ENCODE measurements around the gene TWIST2.

TWIST2 gene

GRCh38 chr2:238912228-238912915 is 64.5 kb downstream of the TWIST2 start:
- TF ChIP-seq TCF12 (IDR thresholded peaks at IDR 0.05; ENCODE audit: low read depth) (no peak), EP300 (IDR thresholded peaks at IDR 0.05; ENCODE audit: borderline replicate concordance) (no peak), TEAD4 (IDR thresholded peaks at IDR 0.05) (no peak), RAD21 (IDR thresholded peaks at IDR 0.05; ENCODE audit: low read depth) (no peak)

GRCh38 chr2:238912916-238913875 is 65.3 kb downstream of the TWIST2 start:
- TF ChIP-seq CREB1 (IDR thresholded peaks at IDR 0.05; ENCODE audit: low read depth) (no peak), NFIC (IDR thresholded peaks at IDR 0.05) (no peak), RAD21 (IDR thresholded peaks at IDR 0.05; ENCODE audit: low read depth) (peak; percentile 13; the same call in 1 of the 2 replicates)

- no peak for TF ChIP-seq YY1 (IDR thresholded peaks at IDR 0.05; ENCODE audit: low read depth)
- no peak for TF ChIP-seq TCF12 (IDR thresholded peaks at IDR 0.05; ENCODE audit: low read depth)
- no peak for TF ChIP-seq CREB1 (IDR thresholded peaks at IDR 0.05; ENCODE audit: low read depth)
- TF ChIP-seq TEAD4 (IDR thresholded peaks at IDR 0.05) = no peak
- no peak for TF ChIP-seq TAF1 (IDR thresholded peaks at IDR 0.05; ENCODE audit: low read depth)
- no peak for TF ChIP-seq FOXM1 (IDR thresholded peaks at IDR 0.05; ENCODE audit: borderline replicate concordance, low read depth)
- TF ChIP-seq MAX (IDR thresholded peaks at IDR 0.05) = no peak
- TF ChIP-seq RAD21 (IDR thresholded peaks at IDR 0.05; ENCODE audit: low read depth) = no peak
- TF ChIP-seq EGR1 (IDR thresholded peaks at IDR 0.05) = no peak
- TF ChIP-seq ZBTB7A (IDR thresholded peaks at IDR 0.05; ENCODE audit: low read depth) = no peak
- TF ChIP-seq NFIC (IDR thresholded peaks at IDR 0.05) = no peak
- no peak for TF ChIP-seq USF1 (IDR thresholded peaks at IDR 0.05)
- TF ChIP-seq, protein P1, sequence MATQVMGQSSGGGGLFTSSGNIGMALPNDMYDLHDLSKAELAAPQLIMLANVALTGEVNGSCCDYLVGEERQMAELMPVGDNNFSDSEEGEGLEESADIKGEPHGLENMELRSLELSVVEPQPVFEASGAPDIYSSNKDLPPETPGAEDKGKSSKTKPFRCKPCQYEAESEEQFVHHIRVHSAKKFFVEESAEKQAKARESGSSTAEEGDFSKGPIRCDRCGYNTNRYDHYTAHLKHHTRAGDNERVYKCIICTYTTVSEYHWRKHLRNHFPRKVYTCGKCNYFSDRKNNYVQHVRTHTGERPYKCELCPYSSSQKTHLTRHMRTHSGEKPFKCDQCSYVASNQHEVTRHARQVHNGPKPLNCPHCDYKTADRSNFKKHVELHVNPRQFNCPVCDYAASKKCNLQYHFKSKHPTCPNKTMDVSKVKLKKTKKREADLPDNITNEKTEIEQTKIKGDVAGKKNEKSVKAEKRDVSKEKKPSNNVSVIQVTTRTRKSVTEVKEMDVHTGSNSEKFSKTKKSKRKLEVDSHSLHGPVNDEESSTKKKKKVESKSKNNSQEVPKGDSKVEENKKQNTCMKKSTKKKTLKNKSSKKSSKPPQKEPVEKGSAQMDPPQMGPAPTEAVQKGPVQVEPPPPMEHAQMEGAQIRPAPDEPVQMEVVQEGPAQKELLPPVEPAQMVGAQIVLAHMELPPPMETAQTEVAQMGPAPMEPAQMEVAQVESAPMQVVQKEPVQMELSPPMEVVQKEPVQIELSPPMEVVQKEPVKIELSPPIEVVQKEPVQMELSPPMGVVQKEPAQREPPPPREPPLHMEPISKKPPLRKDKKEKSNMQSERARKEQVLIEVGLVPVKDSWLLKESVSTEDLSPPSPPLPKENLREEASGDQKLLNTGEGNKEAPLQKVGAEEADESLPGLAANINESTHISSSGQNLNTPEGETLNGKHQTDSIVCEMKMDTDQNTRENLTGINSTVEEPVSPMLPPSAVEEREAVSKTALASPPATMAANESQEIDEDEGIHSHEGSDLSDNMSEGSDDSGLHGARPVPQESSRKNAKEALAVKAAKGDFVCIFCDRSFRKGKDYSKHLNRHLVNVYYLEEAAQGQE (IDR thresholded peaks at IDR 0.05; ENCODE audit: low read depth) = no peak
- TF ChIP-seq CEBPB (IDR thresholded peaks at IDR 0.05) = no peak
- TF ChIP-seq EP300 (IDR thresholded peaks at IDR 0.05; ENCODE audit: borderline replicate concordance) = no peak
Measured at GRCh38 chr2:238913931-238914647, 66.2 kb downstream of the TWIST2 start.

- TF ChIP-seq CREB1 (IDR thresholded peaks at IDR 0.05; ENCODE audit: low read depth) = no peak
- no peak for TF ChIP-seq RAD21 (IDR thresholded peaks at IDR 0.05; ENCODE audit: low read depth)
- no peak for TF ChIP-seq EP300 (IDR thresholded peaks at IDR 0.05; ENCODE audit: borderline replicate concordance)
Measured at GRCh38 chr2:238914648-238915015, 66.7 kb downstream of the TWIST2 start.

- no peak for TF ChIP-seq YY1 (IDR thresholded peaks at IDR 0.05; ENCODE audit: low read depth)
Measured at GRCh38 chr2:238915196-238915595, 67.3 kb downstream of the TWIST2 start.

GRCh38 chr2:238915596-238915995 is 67.7 kb downstream of the TWIST2 start:
- TF ChIP-seq YY1 (IDR thresholded peaks at IDR 0.05; ENCODE audit: low read depth) (no peak), TEAD4 (IDR thresholded peaks at IDR 0.05) (no peak)

DNA sequence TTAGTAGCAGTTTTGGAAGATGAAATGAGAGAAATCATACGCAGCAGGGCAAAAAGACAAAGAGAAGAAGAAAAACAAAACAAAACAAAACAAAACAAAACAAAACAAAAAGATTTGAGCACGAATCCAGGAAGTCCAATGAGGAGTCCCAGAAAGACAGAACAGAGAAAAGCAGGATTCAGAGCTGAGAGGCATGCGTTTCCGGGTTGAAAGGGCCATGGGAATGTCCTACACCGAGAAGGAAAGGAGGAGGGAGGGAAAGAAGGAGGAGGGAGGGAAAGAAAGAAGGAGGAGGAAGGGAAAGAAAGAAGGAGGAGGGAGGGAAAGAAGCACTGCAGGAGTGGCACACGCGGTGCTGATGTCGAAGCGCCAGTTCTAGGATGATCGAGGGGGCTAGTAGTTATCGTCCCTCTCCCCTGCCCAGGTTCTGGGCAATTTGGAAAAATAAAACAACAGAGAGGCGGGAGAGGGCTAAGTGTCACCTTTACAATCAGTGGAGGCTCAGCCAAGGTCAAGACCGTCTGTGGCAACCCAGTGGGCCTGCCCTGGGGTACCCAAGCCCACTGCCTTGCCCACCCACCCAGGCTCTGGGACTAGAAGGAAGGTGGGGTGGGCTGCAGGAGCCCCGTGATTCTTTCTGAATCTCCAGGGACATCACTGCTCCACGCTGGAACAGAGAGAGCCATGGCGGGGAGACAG is 68.4 kb downstream of the TWIST2 start:
- TF ChIP-seq EGR1 (IDR thresholded peaks at IDR 0.05) (no peak), TCF12 (IDR thresholded peaks at IDR 0.05; ENCODE audit: low read depth) (no peak), EP300 (IDR thresholded peaks at IDR 0.05; ENCODE audit: borderline replicate concordance) (no peak), ZBTB7A (IDR thresholded peaks at IDR 0.05; ENCODE audit: low read depth) (no peak), TEAD4 (IDR thresholded peaks at IDR 0.05) (no peak), USF1 (IDR thresholded peaks at IDR 0.05) (no peak), TAF1 (IDR thresholded peaks at IDR 0.05; ENCODE audit: low read depth) (no peak), CEBPB (IDR thresholded peaks at IDR 0.05) (no peak), NFIC (IDR thresholded peaks at IDR 0.05) (no peak), RAD21 (IDR thresholded peaks at IDR 0.05; ENCODE audit: low read depth) (no peak), FOXM1 (IDR thresholded peaks at IDR 0.05; ENCODE audit: borderline replicate concordance, low read depth) (no peak), MAX (IDR thresholded peaks at IDR 0.05) (no peak), CREB1 (IDR thresholded peaks at IDR 0.05; ENCODE audit: low read depth) (no peak), YY1 (IDR thresholded peaks at IDR 0.05; ENCODE audit: low read depth) (no peak)
- TF ChIP-seq, protein P1 (IDR thresholded peaks at IDR 0.05; ENCODE audit: low read depth) = no peak
